ENCODE measurements around the gene RNF114. TPM values are rescaled to one million over a fixed set of nuclear protein-coding genes. Genes with fewer than 3 reads are reported as not detected.
A peak's percentile ranks its signal among the peaks of the same experiment; 100 is the strongest.
"Not testable (repeated sequence)": the region's sequence is repeated elsewhere in the genome, so short reads cannot be mapped to it uniquely, and the experiment has no call there.

Gene RNF114
- total RNA-seq, 1 donor from 2014 or later = 62.9 TPM

GRCh38 chr20:49956689-49957088 lies 20.5 kb downstream of the RNF114 start:
- Mint-ChIP-seq H3K4me3 (no peak overlapping the region), H3K27ac (no peak overlapping the region), H3K36me3 (peaks cover 38% of the 10 kb centered on the region), H3K4me1 (ENCODE audit: unreplicated experiment) (no peaks in the 10 kb centered on the region), H3K9me3 (no peaks in the 10 kb centered on the region), H3K27me3 (no peaks in the 10 kb centered on the region)
- no peak for TF ChIP-seq CTCF (conservative IDR thresholded peaks at IDR 0.05)
- DNase-seq (ENCODE audit: extremely low spot score, unreplicated experiment) = no peak

GRCh38 chr20:49957089-49957938 lies 21.1 kb downstream of the RNF114 start:
- H3K36me3 Mint-ChIP-seq = peaks cover 36% of the 10 kb centered on the region
- not testable (repeated sequence) for H3K27ac Mint-ChIP-seq; DNase-seq (ENCODE audit: extremely low spot score, unreplicated experiment); H3K4me1 Mint-ChIP-seq (ENCODE audit: unreplicated experiment); H3K9me3 Mint-ChIP-seq; H3K4me3 Mint-ChIP-seq; H3K27me3 Mint-ChIP-seq

- Mint-ChIP-seq H3K4me1 (ENCODE audit: unreplicated experiment) (peaks cover 8% of the 10 kb centered on the region), H3K27ac (no peak overlapping the region), H3K27me3 (no peaks in the 10 kb centered on the region), H3K9me3 (no peaks in the 10 kb centered on the region), H3K4me3 (no peak overlapping the region), H3K36me3 (peaks cover 22% of the 10 kb centered on the region)
- TF ChIP-seq CTCF (conservative IDR thresholded peaks at IDR 0.05) = no peak
- DNase-seq (ENCODE audit: extremely low spot score, unreplicated experiment) = no peak
These were observed 25.2 kb downstream of the RNF114 start for GRCh38 chr20:49961413-49961812.

- Mint-ChIP-seq H3K4me1 (ENCODE audit: unreplicated experiment) (peaks cover 12% of the 10 kb centered on the region), H3K27ac (peak overlapping the region; percentile 56), H3K9me3 (no peaks in the 10 kb centered on the region), H3K36me3 (peaks cover 4% of the 10 kb centered on the region), H3K4me3 (no peak overlapping the region), H3K27me3 (no peaks in the 10 kb centered on the region)
- DNase-seq (ENCODE audit: extremely low spot score, unreplicated experiment) = no peak
- TF ChIP-seq CTCF (conservative IDR thresholded peaks at IDR 0.05) = peak; percentile 79
These were observed 29.0 kb downstream of the RNF114 start for GRCh38 chr20:49964964-49965780.

- peak overlapping the region; percentile 56 for H3K27ac Mint-ChIP-seq
- no peak overlapping the region for H3K4me3 Mint-ChIP-seq
- peaks cover 12% of the 10 kb centered on the region for H3K4me1 Mint-ChIP-seq (ENCODE audit: unreplicated experiment)
- H3K36me3 Mint-ChIP-seq = peaks cover 4% of the 10 kb centered on the region
- TF ChIP-seq CTCF (conservative IDR thresholded peaks at IDR 0.05) = no peak
- no peaks in the 10 kb centered on the region for H3K27me3 Mint-ChIP-seq
- DNase-seq (ENCODE audit: extremely low spot score, unreplicated experiment) = no peak
- no peaks in the 10 kb centered on the region for H3K9me3 Mint-ChIP-seq
These were observed 29.6 kb downstream of the RNF114 start for GRCh38 chr20:49965781-49966305.

- Mint-ChIP-seq H3K27ac (no peak overlapping the region), H3K27me3 (no peaks in the 10 kb centered on the region), H3K36me3 (no peaks in the 10 kb centered on the region), H3K4me1 (ENCODE audit: unreplicated experiment) (peaks cover 12% of the 10 kb centered on the region), H3K4me3 (no peak overlapping the region), H3K9me3 (no peaks in the 10 kb centered on the region)
- TF ChIP-seq CTCF (conservative IDR thresholded peaks at IDR 0.05) = no peak
- no peak for DNase-seq (ENCODE audit: extremely low spot score, unreplicated experiment)
These were observed 30.7 kb downstream of the RNF114 start for GRCh38 chr20:49966861-49967260.

Data from type B pancreatic cell (in vitro differentiated cells).